GM23248 (cell line): ENCODE measurements around the gene MYPN.

Experiments used
- EZH2 ChIP-seq: fragments of 200-600 bp; sonication (generic); IDR thresholded peaks from 2 replicates; pipeline ENCODE4 v1.6.1; 2018; ENCODE audit warnings: antibody characterized with exemption, mild to moderate bottlenecking; ENCODE audit not compliant: insufficient read depth, poor library complexity, severe bottlenecking
- EZH2phosphoT487 ChIP-seq: fragments of 200-600 bp; sonication (generic); IDR thresholded peaks from 2 replicates; pipeline ENCODE4 v1.6.1; 2018; ENCODE audit warnings: antibody characterized with exemption, moderate library complexity, mild to moderate bottlenecking, low read depth; ENCODE audit not compliant: insufficient read depth

GRCh38 chr10:68154211-68154497, 44.9 kb downstream of the MYPN start:
- TF ChIP-seq EZH2phosphoT487 (no peak), EZH2 (no peak)
